Uterus (tissue), 2 donors: ENCODE measurements around the gene EIF4ENIF1.

Experiments
- POLR2A ChIP-seq, 2 donors: fragments of 450-650 bp; IDR thresholded peaks; one replicate each; pipeline ENCODE4 v1.6.1; 2016; ENCODE audit warnings: antibody characterized with exemption in 2 of 2, mild to moderate bottlenecking in 1 of 2, moderate library complexity in 1 of 2
- TF ChIP-seq, protein P1 (sequence below), 4 experiments: fragments of 200-600 bp in 2 of 4; fragments of 450-650 bp in 2 of 4; sonication (generic) in 2 of 4; IDR thresholded peaks; one replicate each; pipeline ENCODE4 v1.5.1; 2016 to 2019; ENCODE audit warnings: antibody characterized with exemption in 4 of 4, mild to moderate bottlenecking in 2 of 4, moderate library complexity in 1 of 4

DNA sequence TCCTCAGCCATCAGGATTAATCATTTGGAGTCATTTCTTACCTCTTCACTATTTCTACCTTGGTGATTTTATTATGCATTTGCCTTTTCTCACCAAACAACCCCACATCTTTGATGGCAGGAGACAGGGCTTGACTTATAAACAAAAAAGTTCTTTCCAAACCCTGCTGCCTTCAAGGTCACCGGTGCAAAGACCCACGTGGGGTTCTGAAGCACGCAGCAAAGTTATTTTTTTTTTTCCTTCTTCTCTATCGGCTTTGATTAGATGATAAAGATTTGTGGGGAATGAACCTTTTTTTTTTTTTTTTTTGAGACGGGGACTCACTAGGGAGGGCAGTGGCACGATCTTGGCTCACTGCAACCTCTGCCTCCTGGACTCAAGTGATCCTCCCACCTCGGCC lies 46.1 kb downstream of the EIF4ENIF1 start:
- TF ChIP-seq, protein P1, sequence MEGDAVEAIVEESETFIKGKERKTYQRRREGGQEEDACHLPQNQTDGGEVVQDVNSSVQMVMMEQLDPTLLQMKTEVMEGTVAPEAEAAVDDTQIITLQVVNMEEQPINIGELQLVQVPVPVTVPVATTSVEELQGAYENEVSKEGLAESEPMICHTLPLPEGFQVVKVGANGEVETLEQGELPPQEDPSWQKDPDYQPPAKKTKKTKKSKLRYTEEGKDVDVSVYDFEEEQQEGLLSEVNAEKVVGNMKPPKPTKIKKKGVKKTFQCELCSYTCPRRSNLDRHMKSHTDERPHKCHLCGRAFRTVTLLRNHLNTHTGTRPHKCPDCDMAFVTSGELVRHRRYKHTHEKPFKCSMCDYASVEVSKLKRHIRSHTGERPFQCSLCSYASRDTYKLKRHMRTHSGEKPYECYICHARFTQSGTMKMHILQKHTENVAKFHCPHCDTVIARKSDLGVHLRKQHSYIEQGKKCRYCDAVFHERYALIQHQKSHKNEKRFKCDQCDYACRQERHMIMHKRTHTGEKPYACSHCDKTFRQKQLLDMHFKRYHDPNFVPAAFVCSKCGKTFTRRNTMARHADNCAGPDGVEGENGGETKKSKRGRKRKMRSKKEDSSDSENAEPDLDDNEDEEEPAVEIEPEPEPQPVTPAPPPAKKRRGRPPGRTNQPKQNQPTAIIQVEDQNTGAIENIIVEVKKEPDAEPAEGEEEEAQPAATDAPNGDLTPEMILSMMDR (IDR thresholded peaks at IDR 0.05) = no peak
- no peak for TF ChIP-seq POLR2A (IDR thresholded peaks at IDR 0.05)
